Measurements from ENCODE around the gene ST6GALNAC1.
A peak's percentile ranks its signal among the peaks of the same experiment; 100 is the strongest.

Gene ST6GALNAC1

DNA sequence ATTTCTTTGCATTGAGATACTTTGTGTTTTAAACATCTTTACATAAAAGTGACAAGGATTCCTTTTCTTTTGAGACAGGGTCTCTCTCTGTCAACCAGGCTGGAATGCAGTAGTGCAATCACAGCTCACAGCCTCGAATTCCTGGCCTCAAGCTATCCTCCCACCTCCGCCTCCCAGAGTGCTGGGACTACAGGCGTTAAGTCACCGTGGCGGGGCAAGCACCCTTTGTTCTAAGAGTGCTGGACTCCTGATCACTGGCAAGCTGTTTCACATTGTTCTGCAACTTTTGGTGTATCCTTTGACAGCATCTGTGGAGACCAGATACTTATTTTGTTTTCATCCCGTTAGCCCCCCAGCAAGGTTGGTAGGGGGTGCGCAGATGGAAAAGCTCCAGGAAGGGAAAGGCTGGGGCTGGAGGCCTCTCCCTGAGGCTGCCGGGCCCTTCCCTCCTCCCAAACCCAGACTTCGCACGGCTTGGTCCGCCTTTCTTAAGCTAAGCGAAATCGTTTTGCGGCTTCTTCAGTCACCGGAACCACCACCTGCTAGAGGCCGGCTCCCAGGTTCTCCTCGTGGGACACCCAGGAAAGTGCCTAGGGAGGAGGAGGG lies 59.0 kb downstream of the ST6GALNAC1 start:
- peak overlapping the region; percentile 27 for H3K4me3 ChIP-seq (ENCODE audit: low read length)

DNA sequence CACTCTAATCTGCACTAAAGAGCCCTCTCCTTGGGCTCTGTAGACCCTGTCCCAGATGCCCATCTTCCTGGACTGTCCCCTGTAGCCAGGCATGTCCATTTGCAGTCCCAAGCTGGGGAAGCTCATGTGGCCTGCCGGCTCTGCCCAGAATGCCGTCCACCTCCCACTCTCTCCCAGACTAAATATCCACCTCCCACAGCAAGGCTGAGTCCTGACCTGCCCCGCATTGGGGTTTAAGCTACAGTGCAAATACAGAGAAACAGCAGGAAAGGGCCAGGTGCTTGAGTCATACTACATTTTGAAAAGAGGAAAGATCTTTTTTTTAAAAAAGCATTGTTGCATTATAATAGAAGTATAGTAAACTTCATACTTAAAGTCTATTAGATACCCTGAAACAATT lies 60.9 kb downstream of the ST6GALNAC1 start:
- Histone ChIP-seq H4K8ac (ENCODE audit: low read depth, low read length) (no peak overlapping the region), H3K18ac (ENCODE audit: low read length) (no peak overlapping the region), H3K36me3 (ENCODE audit: control insufficient read depth, insufficient read depth, low read length) (no peaks in the 10 kb centered on the region), H3K4me2 (ENCODE audit: low read length) (no peak overlapping the region), H3K79me1 (ENCODE audit: low read length) (no peaks in the 10 kb centered on the region), H2BK120ac (ENCODE audit: low read depth, low read length) (no peak overlapping the region), H3K4ac (ENCODE audit: low read depth, low read length) (no peak overlapping the region), H4K5ac (ENCODE audit: low read length) (no peak overlapping the region), H2AK5ac (ENCODE audit: low read length) (no peak overlapping the region), H3K4me1 (ENCODE audit: control insufficient read depth, low read depth, low read length) (peaks cover 4% of the 10 kb centered on the region), H3K79me2 (ENCODE audit: control insufficient read depth, insufficient read depth, low read length) (no peaks in the 10 kb centered on the region), H3K23ac (ENCODE audit: low read length) (no peak overlapping the region), H3K56ac (ENCODE audit: low read length) (no peak overlapping the region), H3K27ac (ENCODE audit: low read depth, low read length) (no peak overlapping the region), H3K9ac (ENCODE audit: low read length) (no peak overlapping the region), H2BK15ac (replicated peaks; ENCODE audit: low read depth) (no peak overlapping the region), H3K27me3 (ENCODE audit: insufficient read depth, low read length, poor library complexity) (no peaks in the 10 kb centered on the region), H3K4me3 (ENCODE audit: low read length) (no peak overlapping the region), H2BK5ac (ENCODE audit: low read length) (no peak overlapping the region)
- no CpG with 5 or more reads among the region's 3 CpGs for WGBS (ENCODE audit: extremely low coverage, insufficient coverage, low lambda C conversion rate)
- no peak for DNase-seq

More for the DNA sequence above, 59.0 kb downstream of the ST6GALNAC1 start:
- no peak overlapping the region for H2BK5ac ChIP-seq (ENCODE audit: low read length)
- H4K8ac ChIP-seq (ENCODE audit: low read depth, low read length) = no peak overlapping the region
- no peak overlapping the region for H4K5ac ChIP-seq (ENCODE audit: low read length)
- peak overlapping the region; percentile 94 for H3K23ac ChIP-seq (ENCODE audit: low read length)
- H3K4me2 ChIP-seq (ENCODE audit: low read length) = peak overlapping the region; percentile 76
- H3K27me3 ChIP-seq (ENCODE audit: insufficient read depth, low read length, poor library complexity) = no peaks in the 10 kb centered on the region
- peak overlapping the region; percentile 58 for H3K9ac ChIP-seq (ENCODE audit: low read length)
- peak overlapping the region; percentile 69 for H3K18ac ChIP-seq (ENCODE audit: low read length)
- H3K56ac ChIP-seq (ENCODE audit: low read length) = peak overlapping the region; percentile 83
- H3K36me3 ChIP-seq (ENCODE audit: control insufficient read depth, insufficient read depth, low read length) = no peaks in the 10 kb centered on the region
- WGBS (ENCODE audit: extremely low coverage, insufficient coverage, low lambda C conversion rate) = no CpG with 5 or more reads among the region's 17 CpGs
- H3K79me2 ChIP-seq (ENCODE audit: control insufficient read depth, insufficient read depth, low read length) = no peaks in the 10 kb centered on the region
- H3K79me1 ChIP-seq (ENCODE audit: low read length) = no peaks in the 10 kb centered on the region
- peaks cover 4% of the 10 kb centered on the region for H3K4me1 ChIP-seq (ENCODE audit: control insufficient read depth, low read depth, low read length)
- H3K27ac ChIP-seq (ENCODE audit: low read depth, low read length) = no peak overlapping the region
- H2BK120ac ChIP-seq (ENCODE audit: low read depth, low read length) = no peak overlapping the region
- DNase-seq = peak; percentile 84
- no peak overlapping the region for H2BK15ac ChIP-seq (replicated peaks; ENCODE audit: low read depth)
- H3K4ac ChIP-seq (ENCODE audit: low read depth, low read length) = no peak overlapping the region
- H2AK5ac ChIP-seq (ENCODE audit: low read length) = no peak overlapping the region

DNA sequence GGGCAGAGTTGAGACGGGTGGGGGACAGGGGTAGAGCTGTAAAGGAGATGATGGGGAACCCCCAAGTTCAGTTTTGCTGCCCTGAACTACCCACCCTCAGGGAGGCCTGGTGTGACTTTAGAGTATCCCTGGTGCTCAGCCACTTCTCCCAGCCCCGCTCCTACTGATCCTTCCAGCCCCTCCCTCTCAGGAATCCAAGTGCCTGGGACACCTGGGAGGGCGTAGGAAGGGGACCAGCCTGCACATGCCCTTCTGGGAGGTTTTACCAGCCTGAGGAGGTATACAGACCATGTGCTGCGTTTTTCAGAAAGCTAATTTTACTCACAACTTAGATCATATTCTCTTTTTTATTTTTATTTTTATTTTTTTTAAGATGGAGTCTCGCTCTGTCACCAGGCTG lies 62.0 kb downstream of the ST6GALNAC1 start:
- Histone ChIP-seq H3K79me2 (ENCODE audit: control insufficient read depth, insufficient read depth, low read length) (no peaks in the 10 kb centered on the region), H3K4me3 (ENCODE audit: low read length) (no peak overlapping the region), H3K18ac (ENCODE audit: low read length) (no peak overlapping the region), H2BK5ac (ENCODE audit: low read length) (no peak overlapping the region), H4K5ac (ENCODE audit: low read length) (no peak overlapping the region), H3K27me3 (ENCODE audit: insufficient read depth, low read length, poor library complexity) (no peaks in the 10 kb centered on the region), H3K56ac (ENCODE audit: low read length) (peak overlapping the region; percentile 25), H3K36me3 (ENCODE audit: control insufficient read depth, insufficient read depth, low read length) (no peaks in the 10 kb centered on the region), H4K8ac (ENCODE audit: low read depth, low read length) (no peak overlapping the region), H2AK5ac (ENCODE audit: low read length) (no peak overlapping the region), H3K4me1 (ENCODE audit: control insufficient read depth, low read depth, low read length) (peaks cover 2% of the 10 kb centered on the region), H3K9ac (ENCODE audit: low read length) (no peak overlapping the region), H2BK15ac (replicated peaks; ENCODE audit: low read depth) (no peak overlapping the region), H3K23ac (ENCODE audit: low read length) (no peak overlapping the region), H2BK120ac (ENCODE audit: low read depth, low read length) (no peak overlapping the region), H3K79me1 (ENCODE audit: low read length) (no peaks in the 10 kb centered on the region), H3K4ac (ENCODE audit: low read depth, low read length) (no peak overlapping the region), H3K27ac (ENCODE audit: low read depth, low read length) (no peak overlapping the region), H3K4me2 (ENCODE audit: low read length) (no peak overlapping the region)
- no peak for DNase-seq
- WGBS (ENCODE audit: extremely low coverage, insufficient coverage, low lambda C conversion rate) = no CpG with 5 or more reads among the region's 5 CpGs

DNA sequence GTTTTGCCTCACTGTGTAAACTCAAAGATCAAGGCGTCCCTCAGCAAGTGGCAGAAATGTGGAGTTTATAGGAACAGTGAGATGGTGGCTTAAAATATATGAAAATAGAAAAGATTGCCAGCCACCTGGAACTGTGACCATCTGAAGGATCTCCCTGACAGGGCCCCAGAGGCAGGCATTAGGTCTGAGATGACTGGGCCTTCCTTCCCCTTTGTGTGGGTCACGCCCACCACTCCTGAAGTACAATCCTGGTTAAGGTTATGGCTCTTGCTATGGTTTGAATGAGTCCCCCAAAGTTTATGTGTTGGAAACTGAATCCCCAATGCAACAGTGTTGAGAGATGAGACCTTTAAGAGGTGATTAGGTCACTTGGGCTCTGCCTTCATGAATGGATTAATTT lies 64.3 kb downstream of the ST6GALNAC1 start:
- no peak overlapping the region for H3K23ac ChIP-seq (ENCODE audit: low read length)
- no peak overlapping the region for H3K18ac ChIP-seq (ENCODE audit: low read length)
- DNase-seq = no peak
- peaks cover 2% of the 10 kb centered on the region for H3K4me1 ChIP-seq (ENCODE audit: control insufficient read depth, low read depth, low read length)
- no peak overlapping the region for H4K8ac ChIP-seq (ENCODE audit: low read depth, low read length)
- no peak overlapping the region for H3K27ac ChIP-seq (ENCODE audit: low read depth, low read length)
- no peaks in the 10 kb centered on the region for H3K36me3 ChIP-seq (ENCODE audit: control insufficient read depth, insufficient read depth, low read length)
- H3K79me1 ChIP-seq (ENCODE audit: low read length) = no peaks in the 10 kb centered on the region
- H4K5ac ChIP-seq (ENCODE audit: low read length) = no peak overlapping the region
- H3K4me2 ChIP-seq (ENCODE audit: low read length) = no peak overlapping the region
- no CpG with 5 or more reads among the region's 2 CpGs for WGBS (ENCODE audit: extremely low coverage, insufficient coverage, low lambda C conversion rate)
- H3K9ac ChIP-seq (ENCODE audit: low read length) = no peak overlapping the region
- H3K27me3 ChIP-seq (ENCODE audit: insufficient read depth, low read length, poor library complexity) = no peaks in the 10 kb centered on the region
- H2AK5ac ChIP-seq (ENCODE audit: low read length) = no peak overlapping the region
- no peak overlapping the region for H3K4ac ChIP-seq (ENCODE audit: low read depth, low read length)
- no peaks in the 10 kb centered on the region for H3K79me2 ChIP-seq (ENCODE audit: control insufficient read depth, insufficient read depth, low read length)
- H2BK15ac ChIP-seq (replicated peaks; ENCODE audit: low read depth) = no peak overlapping the region
- no peak overlapping the region for H3K4me3 ChIP-seq (ENCODE audit: low read length)
- H2BK120ac ChIP-seq (ENCODE audit: low read depth, low read length) = no peak overlapping the region
- no peak overlapping the region for H3K56ac ChIP-seq (ENCODE audit: low read length)
- H2BK5ac ChIP-seq (ENCODE audit: low read length) = no peak overlapping the region

DNA sequence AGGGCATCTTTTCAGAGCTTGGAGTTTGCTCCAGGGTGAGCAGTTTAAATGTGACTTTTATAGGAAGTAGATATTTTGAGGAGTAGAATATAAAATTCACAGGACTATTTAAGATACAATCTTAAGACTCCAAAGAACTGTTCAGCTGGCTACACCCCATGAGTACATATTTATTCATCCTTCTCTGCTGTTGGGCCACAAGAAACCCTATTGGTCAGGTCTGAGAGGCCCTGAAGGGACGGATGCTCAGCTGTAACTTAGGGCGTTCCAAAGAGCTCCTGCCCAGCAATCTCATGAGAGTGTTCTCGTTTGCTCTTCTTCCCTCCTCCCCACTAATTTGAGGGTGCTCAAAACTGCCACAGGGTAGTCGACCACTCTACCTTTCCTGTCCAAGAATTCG lies 65.2 kb downstream of the ST6GALNAC1 start:
- Histone ChIP-seq H3K9ac (ENCODE audit: low read length) (no peak overlapping the region), H2BK5ac (ENCODE audit: low read length) (no peak overlapping the region), H3K36me3 (ENCODE audit: control insufficient read depth, insufficient read depth, low read length) (no peaks in the 10 kb centered on the region), H3K4me3 (ENCODE audit: low read length) (no peak overlapping the region), H3K27ac (ENCODE audit: low read depth, low read length) (no peak overlapping the region), H3K56ac (ENCODE audit: low read length) (no peak overlapping the region), H3K27me3 (ENCODE audit: insufficient read depth, low read length, poor library complexity) (no peaks in the 10 kb centered on the region), H4K8ac (ENCODE audit: low read depth, low read length) (no peak overlapping the region), H3K4me1 (ENCODE audit: control insufficient read depth, low read depth, low read length) (peaks cover 2% of the 10 kb centered on the region), H2BK120ac (ENCODE audit: low read depth, low read length) (no peak overlapping the region), H3K4ac (ENCODE audit: low read depth, low read length) (no peak overlapping the region), H3K79me1 (ENCODE audit: low read length) (no peaks in the 10 kb centered on the region), H2BK15ac (replicated peaks; ENCODE audit: low read depth) (no peak overlapping the region), H3K4me2 (ENCODE audit: low read length) (no peak overlapping the region), H4K5ac (ENCODE audit: low read length) (no peak overlapping the region), H3K18ac (ENCODE audit: low read length) (no peak overlapping the region), H3K79me2 (ENCODE audit: control insufficient read depth, insufficient read depth, low read length) (no peaks in the 10 kb centered on the region), H3K23ac (ENCODE audit: low read length) (no peak overlapping the region), H2AK5ac (ENCODE audit: low read length) (no peak overlapping the region)
- no CpG with 5 or more reads among the region's 5 CpGs for WGBS (ENCODE audit: extremely low coverage, insufficient coverage, low lambda C conversion rate)
- DNase-seq = no peak

DNA sequence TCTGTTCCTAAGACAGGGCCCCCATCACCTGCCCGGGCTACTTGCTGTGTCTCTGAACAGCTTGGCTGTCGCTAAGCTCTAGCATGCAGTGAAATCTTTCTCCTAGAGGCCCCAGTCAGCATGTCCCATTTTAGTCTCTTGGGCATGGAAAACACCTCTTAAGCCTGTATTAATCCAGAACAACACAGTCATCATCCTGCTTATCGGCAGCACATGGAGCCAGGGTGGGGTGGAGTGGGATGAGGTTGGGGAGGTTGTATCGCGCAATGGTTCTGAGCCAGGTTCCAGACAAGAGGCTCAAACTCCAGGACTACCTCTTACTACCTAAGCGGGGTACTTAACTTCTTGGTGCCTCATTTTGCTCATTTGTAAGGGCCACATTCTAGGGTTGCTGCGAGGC lies 65.7 kb downstream of the ST6GALNAC1 start:
- no peak overlapping the region for H3K4me3 ChIP-seq (ENCODE audit: low read length)
- no peak overlapping the region for H3K27ac ChIP-seq (ENCODE audit: low read depth, low read length)
- no peak overlapping the region for H3K23ac ChIP-seq (ENCODE audit: low read length)
- no CpG with 5 or more reads among the region's 7 CpGs for WGBS (ENCODE audit: extremely low coverage, insufficient coverage, low lambda C conversion rate)
- H4K5ac ChIP-seq (ENCODE audit: low read length) = no peak overlapping the region
- H2BK120ac ChIP-seq (ENCODE audit: low read depth, low read length) = no peak overlapping the region
- H3K18ac ChIP-seq (ENCODE audit: low read length) = no peak overlapping the region
- no peaks in the 10 kb centered on the region for H3K27me3 ChIP-seq (ENCODE audit: insufficient read depth, low read length, poor library complexity)
- H3K36me3 ChIP-seq (ENCODE audit: control insufficient read depth, insufficient read depth, low read length) = no peaks in the 10 kb centered on the region
- H2AK5ac ChIP-seq (ENCODE audit: low read length) = no peak overlapping the region
- no peak overlapping the region for H3K56ac ChIP-seq (ENCODE audit: low read length)
- H3K4me1 ChIP-seq (ENCODE audit: control insufficient read depth, low read depth, low read length) = peaks cover 2% of the 10 kb centered on the region
- H3K4ac ChIP-seq (ENCODE audit: low read depth, low read length) = no peak overlapping the region
- H2BK5ac ChIP-seq (ENCODE audit: low read length) = no peak overlapping the region
- H3K79me1 ChIP-seq (ENCODE audit: low read length) = no peaks in the 10 kb centered on the region
- H4K8ac ChIP-seq (ENCODE audit: low read depth, low read length) = no peak overlapping the region
- no peaks in the 10 kb centered on the region for H3K79me2 ChIP-seq (ENCODE audit: control insufficient read depth, insufficient read depth, low read length)
- no peak overlapping the region for H3K9ac ChIP-seq (ENCODE audit: low read length)
- H3K4me2 ChIP-seq (ENCODE audit: low read length) = no peak overlapping the region
- H2BK15ac ChIP-seq (replicated peaks; ENCODE audit: low read depth) = no peak overlapping the region
- no peak for DNase-seq

Measured in mesendoderm (in vitro differentiated cells).